ENCODE results near the gene SLC48A1.

SLC48A1 gene

DNA sequence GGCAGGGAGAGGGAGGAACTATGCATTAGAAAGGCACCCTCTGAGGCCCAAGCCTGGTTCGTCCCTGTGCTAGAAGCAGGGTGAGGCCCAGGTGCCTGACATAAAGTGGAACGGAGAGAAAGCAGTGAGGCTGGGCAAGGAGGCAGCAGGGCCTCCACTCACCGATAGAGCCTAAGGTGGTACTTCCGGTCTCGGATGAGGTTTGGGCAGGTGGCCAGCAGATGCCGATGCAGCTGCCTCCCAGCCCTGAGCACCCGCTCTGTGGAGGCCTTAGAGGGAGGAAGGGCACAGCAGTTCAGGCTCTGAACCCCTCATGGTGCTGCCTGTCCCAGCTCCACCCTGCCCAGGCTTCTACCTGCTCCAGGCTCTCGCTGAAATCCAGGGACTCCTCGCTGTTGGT, 21.5 kb upstream of the SLC48A1 start:
- TF ChIP-seq FOXK2 (IDR thresholded peaks at IDR 0.05) (no peak), FOXA1 (IDR thresholded peaks at IDR 0.05) (no peak), CTBP1 (IDR thresholded peaks at IDR 0.05; ENCODE audit: borderline replicate concordance) (no peak), BHLHE40 (IDR thresholded peaks at IDR 0.05; ENCODE audit: borderline replicate concordance) (no peak), L3MBTL2 (conservative IDR thresholded peaks at IDR 0.05) (no peak), SUZ12 (IDR thresholded peaks at IDR 0.05) (no peak), FOXM1 (IDR thresholded peaks at IDR 0.05; ENCODE audit: borderline replicate concordance) (no peak)
- TF ChIP-seq, protein P1, sequence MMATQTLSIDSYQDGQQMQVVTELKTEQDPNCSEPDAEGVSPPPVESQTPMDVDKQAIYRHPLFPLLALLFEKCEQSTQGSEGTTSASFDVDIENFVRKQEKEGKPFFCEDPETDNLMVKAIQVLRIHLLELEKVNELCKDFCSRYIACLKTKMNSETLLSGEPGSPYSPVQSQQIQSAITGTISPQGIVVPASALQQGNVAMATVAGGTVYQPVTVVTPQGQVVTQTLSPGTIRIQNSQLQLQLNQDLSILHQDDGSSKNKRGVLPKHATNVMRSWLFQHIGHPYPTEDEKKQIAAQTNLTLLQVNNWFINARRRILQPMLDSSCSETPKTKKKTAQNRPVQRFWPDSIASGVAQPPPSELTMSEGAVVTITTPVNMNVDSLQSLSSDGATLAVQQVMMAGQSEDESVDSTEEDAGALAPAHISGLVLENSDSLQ (IDR thresholded peaks at IDR 0.05): no peak
- POLR2A ChIA-PET: no interaction called here
- no peak for DNase-seq (ENCODE audit: extremely low spot score)
- CTCF ChIA-PET: interaction anchor here (2.1 kb wide), 1 partner anchor 9 kb away, joined by 11 read pairs; no protein-coding TSS in a partner anchor

DNA sequence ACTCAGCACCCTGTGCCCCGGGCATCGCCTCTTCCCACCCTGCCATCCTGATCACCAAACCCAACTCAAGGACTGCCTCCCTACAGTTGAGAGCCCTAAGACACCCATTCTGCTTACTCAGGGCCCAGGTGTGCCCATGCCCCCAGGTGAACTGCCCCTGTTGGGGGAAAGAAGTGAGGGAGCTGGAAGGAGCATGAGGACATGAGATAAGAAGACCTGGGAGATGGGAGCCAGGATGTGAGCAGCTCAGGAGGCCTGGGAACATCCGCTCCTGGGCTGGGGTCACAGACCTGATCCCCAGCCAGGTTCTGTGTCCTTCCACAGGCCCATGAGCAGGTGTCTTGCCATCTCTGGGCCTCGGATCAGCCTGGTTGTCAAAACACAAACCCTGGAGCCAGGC, 20.9 kb upstream of the SLC48A1 start:
- CTCF ChIA-PET: interaction anchor here (1.0 to 2.1 kb wide), 3 partner anchors 10 to 20 kb away, joined by 3 to 11 read pairs (median 3); no protein-coding TSS in a partner anchor
- POLR2A ChIA-PET: no interaction called here
- no peak for DNase-seq (ENCODE audit: extremely low spot score)
- no peak for TF ChIP-seq ARNT (IDR thresholded peaks at IDR 0.05)
- TF ChIP-seq LEF1 (IDR thresholded peaks at IDR 0.05; ENCODE audit: borderline replicate concordance): no peak
- no peak for TF ChIP-seq SUZ12 (IDR thresholded peaks at IDR 0.05)
- no peak for TF ChIP-seq L3MBTL2 (conservative IDR thresholded peaks at IDR 0.05)
- TF ChIP-seq FOXM1 (IDR thresholded peaks at IDR 0.05; ENCODE audit: borderline replicate concordance): no peak
- TF ChIP-seq ZNF384 (IDR thresholded peaks at IDR 0.05): no peak

DNA sequence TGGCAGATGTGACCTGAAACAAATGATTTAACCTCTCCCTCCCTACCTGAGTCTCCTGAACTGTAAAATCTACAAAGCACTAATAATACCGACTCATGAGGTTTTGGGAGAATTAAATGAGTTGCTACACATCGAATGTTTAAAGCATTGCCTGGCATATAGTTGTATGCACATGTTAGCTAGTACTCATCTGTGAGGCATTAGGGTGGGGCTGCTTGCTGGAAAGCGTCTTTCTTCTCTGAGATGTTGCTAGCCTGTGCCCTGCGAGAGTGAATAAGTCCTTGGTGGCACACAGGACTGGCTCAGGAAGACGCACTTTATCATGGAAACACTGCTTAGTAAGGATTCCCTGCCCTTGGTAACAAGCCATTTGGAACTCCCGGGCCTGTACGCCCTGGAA, 20.5 kb upstream of the SLC48A1 start:
- ChIA-PET CTCF (interaction anchor here (1.0 to 2.1 kb wide), 3 partner anchors 10 to 20 kb away, joined by 3 to 11 read pairs (median 3); no protein-coding TSS in a partner anchor), POLR2A (no interaction called here)
- no peak for DNase-seq (ENCODE audit: extremely low spot score)
- no peak for TF ChIP-seq SUZ12 (IDR thresholded peaks at IDR 0.05)
- no peak for TF ChIP-seq ELF4 (IDR thresholded peaks at IDR 0.05)
- TF ChIP-seq TARDBP (IDR thresholded peaks at IDR 0.05): no peak
- TF ChIP-seq ZNF384 (IDR thresholded peaks at IDR 0.05): no peak
- TF ChIP-seq BHLHE40 (IDR thresholded peaks at IDR 0.05; ENCODE audit: borderline replicate concordance): no peak
- TF ChIP-seq FOXA1 (IDR thresholded peaks at IDR 0.05): no peak
- TF ChIP-seq NFRKB (IDR thresholded peaks at IDR 0.05): no peak
- TF ChIP-seq, protein P1 (IDR thresholded peaks at IDR 0.05): no peak
- TF ChIP-seq FOXK2 (IDR thresholded peaks at IDR 0.05): no peak
- TF ChIP-seq HDGF (IDR thresholded peaks at IDR 0.05; ENCODE audit: borderline replicate concordance): no peak
- TF ChIP-seq LEF1 (IDR thresholded peaks at IDR 0.05; ENCODE audit: borderline replicate concordance): no peak
- TF ChIP-seq SP1 (IDR thresholded peaks at IDR 0.05): no peak

DNA sequence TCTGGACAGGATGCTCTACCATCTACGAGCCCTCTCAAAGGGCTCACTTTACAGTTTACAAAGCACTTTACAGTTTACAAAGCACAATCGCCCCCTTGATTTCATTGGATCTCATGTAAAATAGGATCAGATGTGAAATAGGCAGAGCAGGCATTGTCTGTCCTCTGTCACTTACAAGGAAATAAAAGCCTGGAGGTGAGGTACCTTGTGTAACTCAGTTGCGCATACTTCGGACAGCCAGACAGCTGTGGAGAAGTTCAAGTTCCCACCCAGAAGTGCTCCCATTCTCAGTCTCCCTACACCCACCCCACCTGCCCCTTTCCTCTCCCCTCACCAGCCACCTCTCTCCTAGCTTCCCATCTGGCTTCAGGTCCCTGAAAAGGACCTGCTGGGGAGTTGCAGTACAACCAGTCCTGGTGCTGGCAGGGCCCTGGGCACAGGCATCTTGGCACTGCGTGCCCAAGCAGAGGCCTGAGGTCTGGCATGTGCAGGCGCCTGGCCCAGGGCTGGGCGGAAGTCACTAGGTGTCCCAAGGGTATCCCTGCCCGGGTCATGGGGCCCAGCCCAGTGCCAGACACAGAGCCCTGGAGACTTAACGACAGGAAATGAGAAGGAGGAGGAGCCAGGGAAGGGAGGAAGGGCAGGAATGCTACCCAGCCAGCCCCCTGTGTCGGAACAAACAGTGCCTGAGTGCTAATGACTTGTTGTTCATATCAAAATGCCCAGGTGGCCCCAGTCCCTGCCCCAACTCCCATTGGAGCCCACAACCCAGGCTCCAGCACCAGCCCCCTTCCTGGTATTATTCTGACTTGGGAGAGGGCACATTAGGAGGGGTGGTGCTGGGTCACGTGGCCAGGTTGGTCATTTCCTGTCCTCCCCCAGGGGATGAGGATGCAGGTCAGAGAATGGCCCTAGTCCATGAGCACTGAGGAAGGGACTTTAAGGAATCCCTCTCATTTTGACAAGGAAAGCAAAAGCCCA, 19.7 kb upstream of the SLC48A1 start:
- ChIA-PET POLR2A (interaction anchor here (1.6 kb wide), 1 partner anchor 16 kb away, joined by 5 read pairs; no protein-coding TSS in a partner anchor), CTCF (interaction anchor here (0.8 to 2.1 kb wide), 5 partner anchors 9 to 19 kb away, joined by 3 to 11 read pairs (median 3); no protein-coding TSS in a partner anchor)
- TF ChIP-seq NFRKB (IDR thresholded peaks at IDR 0.05): no peak
- no peak for TF ChIP-seq LEF1 (IDR thresholded peaks at IDR 0.05; ENCODE audit: borderline replicate concordance)
- TF ChIP-seq BHLHE40 (IDR thresholded peaks at IDR 0.05; ENCODE audit: borderline replicate concordance): no peak
- no peak for TF ChIP-seq L3MBTL2 (conservative IDR thresholded peaks at IDR 0.05)
- TF ChIP-seq ELF4 (IDR thresholded peaks at IDR 0.05): no peak
- TF ChIP-seq TARDBP (IDR thresholded peaks at IDR 0.05): no peak
- no peak for TF ChIP-seq CTBP1 (IDR thresholded peaks at IDR 0.05; ENCODE audit: borderline replicate concordance)
- no peak for TF ChIP-seq FOXK2 (IDR thresholded peaks at IDR 0.05)
- TF ChIP-seq, protein P1 (IDR thresholded peaks at IDR 0.05): no peak
- no peak for TF ChIP-seq ARNT (IDR thresholded peaks at IDR 0.05)
- no peak for TF ChIP-seq ZNF384 (IDR thresholded peaks at IDR 0.05)
- TF ChIP-seq SP1 (IDR thresholded peaks at IDR 0.05): no peak
- no peak for TF ChIP-seq FOXM1 (IDR thresholded peaks at IDR 0.05; ENCODE audit: borderline replicate concordance)
- no peak for DNase-seq (ENCODE audit: extremely low spot score)

DNA sequence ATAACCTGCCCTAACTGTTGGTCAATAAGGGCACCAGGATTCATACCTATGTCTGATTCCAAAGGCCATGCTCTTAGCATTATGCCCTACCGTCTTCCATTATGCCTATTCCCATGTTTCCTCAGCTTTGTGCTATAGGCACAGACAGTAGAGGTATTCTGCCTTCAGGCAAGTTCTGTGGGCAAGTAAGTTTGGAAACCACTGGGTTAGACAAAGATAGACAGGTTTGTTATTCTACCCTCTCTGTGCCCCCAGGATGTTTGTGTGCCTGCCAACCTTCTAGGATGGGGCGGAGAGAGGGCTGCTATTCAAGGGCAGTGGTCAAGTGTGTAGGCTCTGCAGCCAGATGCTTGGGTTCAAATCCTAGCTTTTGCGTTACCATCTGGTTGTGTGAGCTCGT, 18.9 kb upstream of the SLC48A1 start:
- POLR2A ChIA-PET: interaction anchor here (1.6 kb wide), 1 partner anchor 15 kb away, joined by 5 read pairs; no protein-coding TSS in a partner anchor

DNA sequence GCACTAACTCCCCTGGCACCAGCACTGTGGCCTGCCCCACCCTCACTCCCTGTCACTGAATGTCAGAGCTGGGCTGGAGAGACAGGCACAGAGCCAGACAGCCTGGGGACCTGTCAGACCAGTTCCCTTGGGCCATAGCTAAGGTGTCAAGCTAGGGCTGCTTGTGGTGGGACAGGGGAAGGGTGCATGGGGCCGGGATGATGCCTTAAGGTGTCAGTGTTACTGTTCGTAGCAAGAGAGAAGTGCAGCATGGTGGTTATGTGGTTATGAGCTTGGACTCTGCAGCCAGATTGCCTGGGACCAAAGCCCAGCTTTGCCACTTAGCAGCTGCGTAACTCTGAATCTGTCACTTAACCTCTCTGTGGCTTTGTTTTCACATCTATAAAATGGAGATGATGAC, 18.2 kb upstream of the SLC48A1 start:
- CTCF ChIA-PET: interaction anchor here (0.8 to 4.7 kb wide), 3 partner anchors 11 to 85 kb away, joined by 3 to 19 read pairs (median 6); no protein-coding TSS in a partner anchor
- TF ChIP-seq FOXM1 (IDR thresholded peaks at IDR 0.05; ENCODE audit: borderline replicate concordance) (no peak), ELF4 (IDR thresholded peaks at IDR 0.05) (no peak), LEF1 (IDR thresholded peaks at IDR 0.05; ENCODE audit: borderline replicate concordance) (no peak), L3MBTL2 (conservative IDR thresholded peaks at IDR 0.05) (no peak), BHLHE40 (IDR thresholded peaks at IDR 0.05; ENCODE audit: borderline replicate concordance) (no peak), HDGF (IDR thresholded peaks at IDR 0.05; ENCODE audit: borderline replicate concordance) (no peak), NFRKB (IDR thresholded peaks at IDR 0.05) (no peak), SUZ12 (IDR thresholded peaks at IDR 0.05) (no peak), ARNT (IDR thresholded peaks at IDR 0.05) (no peak), FOXK2 (IDR thresholded peaks at IDR 0.05) (no peak)
- TF ChIP-seq, protein P1 (IDR thresholded peaks at IDR 0.05): no peak
- no peak for DNase-seq (ENCODE audit: extremely low spot score)
- POLR2A ChIA-PET: interaction anchor here (0.7 to 1.6 kb wide), 4 partner anchors 12 to 17 kb away, joined by 3 to 5 read pairs (median 3); no protein-coding TSS in a partner anchor

More for the DNA sequence above, 18.9 kb upstream of the SLC48A1 start:
- CTCF ChIA-PET: interaction anchor here (0.8 to 4.7 kb wide), 3 partner anchors 10 to 18 kb away, joined by 3 to 19 read pairs (median 4); no protein-coding TSS in a partner anchor
- no peak for DNase-seq (ENCODE audit: extremely low spot score)
- TF ChIP-seq CTBP1 (IDR thresholded peaks at IDR 0.05; ENCODE audit: borderline replicate concordance) (no peak), HDGF (IDR thresholded peaks at IDR 0.05; ENCODE audit: borderline replicate concordance) (no peak), NFRKB (IDR thresholded peaks at IDR 0.05) (no peak), L3MBTL2 (conservative IDR thresholded peaks at IDR 0.05) (no peak)

Measured in HEK293T (cell line).